ENCODE measurements around the gene CELA1.

- TF ChIP-seq CTCF (conservative IDR thresholded peaks at IDR 0.05; ENCODE audit: low read length) (no peak), EZH2phosphoT487 (IDR thresholded peaks at IDR 0.05; ENCODE audit: borderline replicate concordance, low read depth, low read length) (no peak)
Measured at GRCh38 chr12:51320695-51321320, 25.7 kb downstream of the CELA1 start.

All from OCI-LY7 (cell line).